ENCODE results near the gene PFKFB3. TPM values are rescaled to one million over a fixed set of nuclear protein-coding genes. Genes with fewer than 3 reads are reported as not detected.

PFKFB3 gene
- total RNA-seq, 6 donors from 2014 or later, result 48.2 to 236 (median 83.5) TPM

GRCh38 chr10:6199131-6199733 lies 3.5 kb upstream of the PFKFB3 start:
- TF ChIP-seq EP300 (IDR thresholded peaks at IDR 0.05), result no peak
- H3K27ac ChIP-seq, result peak overlapping the region in 1 of 4 donors; percentile 90
- no peaks in the 10 kb centered on the region for H3K36me3 ChIP-seq
- no peak for ATAC-seq (ENCODE audit: low FRiP score in 2 of 2)
- H3K4me1 ChIP-seq, result peaks cover 48 to 71% (median 57%) of the 10 kb centered on the region in 4 donors
- no peak for DNase-seq
- no peaks in the 10 kb centered on the region for H3K9me3 ChIP-seq
- no peaks in the 10 kb centered on the region for H3K27me3 ChIP-seq
- H3K4me3 ChIP-seq, result no peak overlapping the region
- 91 to 97% methylated on average over 6 of the region's 6 CpGs for WGBS, 2 donors

- TF ChIP-seq POLR2AphosphoS5 (IDR thresholded peaks at IDR 0.05) (no peak), EP300 (IDR thresholded peaks at IDR 0.05) (no peak), POLR2A (IDR thresholded peaks at IDR 0.05) (no peak)
- H3K27ac ChIP-seq, result peak overlapping the region; percentile 17 to 97 (median 96)
- no peak for ATAC-seq (ENCODE audit: low FRiP score in 2 of 2)
- H3K36me3 ChIP-seq, result no peaks in the 10 kb centered on the region
- H3K9me3 ChIP-seq, result no peaks in the 10 kb centered on the region
- peaks cover 46 to 63% (median 59%) of the 10 kb centered on the region in 4 donors for H3K4me1 ChIP-seq
- no peaks in the 10 kb centered on the region for H3K27me3 ChIP-seq
- DNase-seq, result no peak
- H3K4me3 ChIP-seq, result peak overlapping the region in 3 of 4 donors; percentile 95 to 98 (median 97)
- 18 to 25% methylated on average over 4 to 5 of the region's 6 CpGs for WGBS, 2 donors
Observed at GRCh38 chr10:6200440-6200733, 2.3 kb upstream of the PFKFB3 start.

GRCh38 chr10:6200734-6201515 lies 1.8 kb upstream of the PFKFB3 start:
- Histone ChIP-seq H3K27ac (peak overlapping the region; percentile 94 to 97 (median 96)), H3K27me3 (no peaks in the 10 kb centered on the region), H3K4me3 (peak overlapping the region; percentile 40 to 98 (median 96)), H3K36me3 (no peaks in the 10 kb centered on the region), H3K4me1 (peaks cover 45 to 61% (median 56%) of the 10 kb centered on the region in 4 donors), H3K9me3 (no peaks in the 10 kb centered on the region)
- peak; percentile 64 to 89 for DNase-seq
- WGBS, 2 donors, result 0 to 2% methylated on average over 18 to 32 of the region's 59 CpGs
- TF ChIP-seq POLR2AphosphoS5 (IDR thresholded peaks at IDR 0.05) (peak; percentile 32 to 60), EP300 (IDR thresholded peaks at IDR 0.05) (no peak), CTCF (IDR thresholded peaks at IDR 0.05) (no peak), POLR2A (IDR thresholded peaks at IDR 0.05) (peak in 2 of 4 donors; percentile 16 to 70)
- ATAC-seq (ENCODE audit: low FRiP score in 2 of 2), result no peak

- H3K4me3 ChIP-seq, result peak overlapping the region in 3 of 4 donors; percentile 95 to 98 (median 97)
- peak overlapping the region; percentile 94 to 97 (median 96) for H3K27ac ChIP-seq
- no peaks in the 10 kb centered on the region for H3K36me3 ChIP-seq
- TF ChIP-seq POLR2AphosphoS5 (IDR thresholded peaks at IDR 0.05), result peak; percentile 13 to 14
- peak in 1 of 4 donors; percentile 60 for TF ChIP-seq POLR2A (IDR thresholded peaks at IDR 0.05)
- peak in 1 of 6 experiments; percentile 16 for TF ChIP-seq CTCF (IDR thresholded peaks at IDR 0.05)
- no peak for TF ChIP-seq EP300 (IDR thresholded peaks at IDR 0.05)
- H3K27me3 ChIP-seq, result no peaks in the 10 kb centered on the region
- H3K9me3 ChIP-seq, result no peaks in the 10 kb centered on the region
- WGBS, 2 donors, result 0% methylated on average over 11 to 13 of the region's 50 CpGs
- DNase-seq (peak; percentile 81 to 91), ATAC-seq (ENCODE audit: low FRiP score in 2 of 2) (peak; percentile 33 to 64)
- peaks cover 39 to 55% (median 51%) of the 10 kb centered on the region in 4 donors for H3K4me1 ChIP-seq
Observed at GRCh38 chr10:6201516-6201975, 1.2 kb upstream of the PFKFB3 start.

GRCh38 chr10:6202098-6202683 lies 541 bp upstream of the PFKFB3 start:
- Histone ChIP-seq H3K27me3 (no peaks in the 10 kb centered on the region), H3K9me3 (no peaks in the 10 kb centered on the region), H3K4me3 (peak overlapping the region in 3 of 4 donors; percentile 95 to 98 (median 97)), H3K36me3 (no peaks in the 10 kb centered on the region), H3K27ac (peak overlapping the region; percentile 94 to 97 (median 96)), H3K4me1 (peaks cover 37 to 48% (median 46%) of the 10 kb centered on the region in 4 donors)
- 1 to 3% methylated on average over 12 to 24 of the region's 29 CpGs for WGBS, 2 donors
- no peak for TF ChIP-seq CTCF (IDR thresholded peaks at IDR 0.05)
- no peak for TF ChIP-seq POLR2A (IDR thresholded peaks at IDR 0.05)
- no peak for TF ChIP-seq POLR2AphosphoS5 (IDR thresholded peaks at IDR 0.05)
- TF ChIP-seq EP300 (IDR thresholded peaks at IDR 0.05), result no peak
- ATAC-seq (ENCODE audit: low FRiP score in 2 of 2), result peak in 1 of 2 donors; percentile 44
- peak in 1 of 2 donors; percentile 82 for DNase-seq
